Neuronal stem cell (in vitro differentiated cells): ENCODE results near the gene TMEM256.

Experiments
- DNase-seq: peaks from one replicate; pipeline ENCODE4 v3.0.0-alpha.2; 2013; ENCODE audit warnings: low spot score
- H2AFZ ChIP-seq: one replicate; pipeline ENCODE4 v1.6.1; 2013; ENCODE audit warnings: mild to moderate bottlenecking, low read length, inconsistent platforms
- H2AK5ac ChIP-seq: 2 replicates; pipeline ENCODE4 v1.6.1; 2013; ENCODE audit warnings: low read depth, mild to moderate bottlenecking, inconsistent platforms, low read length, moderate library complexity, mixed read lengths
- H2BK120ac ChIP-seq: 2 replicates; pipeline ENCODE4 v1.6.1; 2013; ENCODE audit warnings: low read depth, mild to moderate bottlenecking, inconsistent platforms, low read length, moderate library complexity, mixed read lengths
- H2BK12ac ChIP-seq: one replicate; pipeline ENCODE4 v1.6.1; 2013; ENCODE audit warnings: low read length, inconsistent platforms
- H2BK15ac ChIP-seq: 2 replicates; pipeline ENCODE4 v1.6.1; 2013; ENCODE audit warnings: mild to moderate bottlenecking, low read length, inconsistent platforms, mixed read lengths
- H2BK5ac ChIP-seq: one replicate; pipeline ENCODE4 v1.6.1; 2013; ENCODE audit warnings: inconsistent platforms, mild to moderate bottlenecking, low read length, moderate library complexity
- H3K14ac ChIP-seq: one replicate; pipeline ENCODE4 v1.6.1; 2013; ENCODE audit warnings: low read length, inconsistent platforms
- H3K18ac ChIP-seq: 2 replicates; pipeline ENCODE4 v1.6.1; 2013; ENCODE audit warnings: low read length, inconsistent platforms
- H3K23ac ChIP-seq: 2 replicates; pipeline ENCODE4 v1.6.1; 2013; ENCODE audit warnings: low read depth, mild to moderate bottlenecking, mixed read lengths, low read length, inconsistent platforms; ENCODE audit not compliant: poor library complexity
- H3K27ac ChIP-seq: replicated peaks from 3 replicates; pipeline ENCODE4 v1.5.1; 2013; ENCODE audit warnings: low read length, inconsistent platforms
- H3K27me3 ChIP-seq, 3 experiments: 2 replicates each; pipeline ENCODE4 v1.6.1; 2013; ENCODE audit warnings: low read length in 3 of 3, mild to moderate bottlenecking in 2 of 3, inconsistent platforms in 1 of 3, low read depth in 1 of 3, mixed read lengths in 1 of 3, moderate library complexity in 1 of 3; ENCODE audit not compliant: control insufficient read depth in 3 of 3, insufficient read depth in 3 of 3
- H3K36me3 ChIP-seq, 2 donors: replicated peaks in 1 of 2; 2 replicates each; pipeline ENCODE4 v1.6.1; 2013; ENCODE audit warnings: low read length in 2 of 2; ENCODE audit not compliant: control insufficient read depth in 2 of 2, insufficient read depth in 2 of 2
- H3K4ac ChIP-seq: 2 replicates; pipeline ENCODE4 v1.6.1; 2013; ENCODE audit warnings: inconsistent platforms, mild to moderate bottlenecking, low read length, moderate library complexity
- H3K4me1 ChIP-seq, 2 donors: 1 replicate in 1 of 2; 2 replicates in 1 of 2; pipeline ENCODE4 v1.6.1; 2013; ENCODE audit warnings: low read length in 2 of 2, low read depth in 1 of 2; ENCODE audit not compliant: control insufficient read depth in 2 of 2, insufficient read depth in 1 of 2
- H3K4me2 ChIP-seq: one replicate; pipeline ENCODE4 v1.6.1; 2013; ENCODE audit warnings: mild to moderate bottlenecking, low read length, inconsistent platforms; ENCODE audit not compliant: insufficient read depth, poor library complexity, severe bottlenecking
- H3K4me3 ChIP-seq, 2 donors: 2 replicates each; pipeline ENCODE4 v1.5.1; 2013; ENCODE audit warnings: low read length in 2 of 2, mild to moderate bottlenecking in 2 of 2, inconsistent platforms in 1 of 2, moderate library complexity in 1 of 2
- H3K79me1 ChIP-seq: one replicate; pipeline ENCODE4 v1.6.1; 2013; ENCODE audit warnings: low read depth, mild to moderate bottlenecking, inconsistent platforms, low read length, moderate library complexity
- H3K9ac ChIP-seq: one replicate; pipeline ENCODE4 v1.6.1; 2013; ENCODE audit warnings: mild to moderate bottlenecking, low read depth, low read length, inconsistent platforms; ENCODE audit not compliant: poor library complexity
- H3K9me3 ChIP-seq, 2 donors: replicated peaks in 1 of 2; 2 replicates each; pipeline versions ENCODE3 to v1.6.1; 2013; ENCODE audit warnings: low read length in 2 of 2, mild to moderate bottlenecking in 2 of 2, inconsistent platforms in 1 of 2, low read depth in 1 of 2, mixed read lengths in 1 of 2, moderate library complexity in 1 of 2; ENCODE audit not compliant: control insufficient read depth in 2 of 2, insufficient read depth in 1 of 2
- H4K8ac ChIP-seq: one replicate; pipeline ENCODE4 v1.6.1; 2013; ENCODE audit warnings: low read depth, mild to moderate bottlenecking, inconsistent platforms, low read length, moderate library complexity
- H4K91ac ChIP-seq: one replicate; pipeline ENCODE4 v1.6.1; 2013; ENCODE audit warnings: low read length, low read depth, mild to moderate bottlenecking, inconsistent platforms; ENCODE audit not compliant: poor library complexity
- WGBS, 2 donors: extraction: QIAGEN DNeasy Blood & Tissue Kit; methylation state at CpG; one replicate each; pipeline ENCODE4 v1.1.7; 2013; ENCODE audit warnings: missing lambda C conversion rate in 2 of 2, mixed read lengths in 1 of 2; ENCODE audit not compliant: insufficient read length in 2 of 2, insufficient replicate concordance in 1 of 2; ENCODE audit errors: extremely low coverage in 2 of 2; 5-methylcytosine and 5-hydroxymethylcytosine counted together

Gene TMEM256

GRCh38 chr17:7408863-7409262 is 5.0 kb upstream of the TMEM256 start:
- H2BK15ac ChIP-seq = no peak overlapping the region
- H3K4me2 ChIP-seq = no peak overlapping the region
- WGBS, 2 donors = no CpG with 5 or more reads among the region's 6 CpGs
- DNase-seq = no peak
- peak overlapping the region; percentile 80 for H3K23ac ChIP-seq
- H3K14ac ChIP-seq = no peak overlapping the region
- H4K91ac ChIP-seq = no peak overlapping the region
- H3K9ac ChIP-seq = no peak overlapping the region
- H2BK120ac ChIP-seq = no peak overlapping the region
- H4K8ac ChIP-seq = no peak overlapping the region
- peak overlapping the region in 1 of 2 donors; percentile 41 for H3K4me3 ChIP-seq
- H3K79me1 ChIP-seq = peaks cover 17% of the 10 kb centered on the region
- no peak overlapping the region for H2AK5ac ChIP-seq
- H3K36me3 ChIP-seq = peaks cover 31 to 63% of the 10 kb centered on the region in 2 donors
- no peak overlapping the region for H3K18ac ChIP-seq
- no peak overlapping the region for H3K4ac ChIP-seq
- no peak overlapping the region for H2BK12ac ChIP-seq
- H3K27ac ChIP-seq = no peak overlapping the region
- no peak overlapping the region for H2BK5ac ChIP-seq
- H3K4me1 ChIP-seq = peaks cover 12 to 24% of the 10 kb centered on the region in 2 donors
- H3K9me3 ChIP-seq = peaks cover 0 to 2% of the 10 kb centered on the region in 2 donors
- no peak overlapping the region for H2AFZ ChIP-seq
- H3K27me3 ChIP-seq = no peaks in the 10 kb centered on the region

- Histone ChIP-seq H3K9ac (no peak overlapping the region), H3K79me1 (peaks cover 17% of the 10 kb centered on the region), H4K91ac (no peak overlapping the region), H2BK15ac (no peak overlapping the region), H3K4me3 (no peak overlapping the region), H2AK5ac (no peak overlapping the region), H3K4me2 (no peak overlapping the region), H3K4me1 (peaks cover 12 to 22% of the 10 kb centered on the region in 2 donors), H3K9me3 (peaks cover 0 to 2% of the 10 kb centered on the region in 2 donors), H3K4ac (no peak overlapping the region), H3K14ac (no peak overlapping the region), H3K18ac (no peak overlapping the region), H2BK12ac (no peak overlapping the region), H4K8ac (peak overlapping the region; percentile 4), H3K36me3 (peaks cover 31 to 57% of the 10 kb centered on the region in 2 donors), H3K27ac (no peak overlapping the region), H3K27me3 (no peaks in the 10 kb centered on the region), H2AFZ (no peak overlapping the region), H3K23ac (peak overlapping the region; percentile 80), H2BK5ac (no peak overlapping the region), H2BK120ac (no peak overlapping the region)
- no CpG with 5 or more reads among the region's 58 CpGs for WGBS, 2 donors
- DNase-seq = no peak
Observed at GRCh38 chr17:7408252-7408727, 4.4 kb upstream of the TMEM256 start.

GRCh38 chr17:7407485-7408251 is 3.8 kb upstream of the TMEM256 start, which contains the start of gene NLGN2:
Gene NLGN2, plus strand, starts transcription at chr17:7407845. Its CDS starts 411 bp downstream, at chr17:7408256.
- H3K14ac ChIP-seq = no peak within 1 kb of the TSS
- peaks cover 18% of the 10 kb centered on the region for H3K79me1 ChIP-seq
- no peak within 1 kb of the TSS for H2BK5ac ChIP-seq
- peak within 1 kb of the TSS; percentile 92 for H3K4me2 ChIP-seq
- no peaks in the 10 kb centered on the region for H3K27me3 ChIP-seq
- no peak within 1 kb of the TSS for H3K4ac ChIP-seq
- H2BK12ac ChIP-seq = no peak within 1 kb of the TSS
- H3K23ac ChIP-seq = peak within 1 kb of the TSS; percentile 80
- no peak within 1 kb of the TSS for H2BK15ac ChIP-seq
- no peak within 1 kb of the TSS for H2BK120ac ChIP-seq
- H3K9me3 ChIP-seq = peaks cover 0 to 2% of the 10 kb centered on the region in 2 donors
- DNase-seq = no peak
- no peak within 1 kb of the TSS for H3K27ac ChIP-seq
- no peak within 1 kb of the TSS for H2AFZ ChIP-seq
- peaks cover 31 to 51% of the 10 kb centered on the region in 2 donors for H3K36me3 ChIP-seq
- H3K4me1 ChIP-seq = peaks cover 13 to 22% of the 10 kb centered on the region in 2 donors
- H3K9ac ChIP-seq = no peak within 1 kb of the TSS
- peak within 1 kb of the TSS in 1 of 2 donors; percentile 30 for H3K4me3 ChIP-seq
- WGBS, 2 donors = no CpG with 5 or more reads among the region's 12 CpGs
- H2AK5ac ChIP-seq = peak within 1 kb of the TSS; percentile 71
- no peak within 1 kb of the TSS for H4K91ac ChIP-seq
- H4K8ac ChIP-seq = peak within 1 kb of the TSS; percentile 4
- H3K18ac ChIP-seq = no peak within 1 kb of the TSS

DNA sequence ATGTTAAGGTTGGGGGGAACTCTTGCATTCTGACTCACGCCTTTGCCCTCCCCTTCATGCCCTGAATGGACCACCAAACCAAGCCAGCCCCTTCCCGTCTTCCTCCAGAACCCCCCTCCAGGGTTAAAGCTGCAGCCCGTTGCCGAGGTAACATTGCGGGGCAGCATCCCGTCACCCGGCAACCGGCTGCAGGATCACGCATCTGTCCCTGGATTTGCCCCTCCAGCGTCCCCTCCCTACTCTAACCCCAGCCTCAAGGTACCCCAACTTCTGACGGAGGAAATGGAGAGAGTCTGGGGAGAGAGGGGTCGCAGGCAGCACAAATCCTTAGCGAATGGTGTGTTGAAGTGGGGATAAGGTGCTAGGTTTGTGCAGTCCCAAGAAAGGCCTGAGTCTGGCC is 3.2 kb upstream of the TMEM256 start:
- WGBS, 2 donors = no CpG with 5 or more reads among the region's 13 CpGs

More for the DNA sequence above, 3.2 kb upstream of the TMEM256 start:
- H3K4ac ChIP-seq = no peak overlapping the region
- H3K23ac ChIP-seq = no peak overlapping the region
- no peak overlapping the region for H2AFZ ChIP-seq
- H3K4me3 ChIP-seq = peak overlapping the region in 1 of 2 donors; percentile 30
- H3K36me3 ChIP-seq = peaks cover 31 to 45% of the 10 kb centered on the region in 2 donors
- H3K9ac ChIP-seq = no peak overlapping the region
- H3K18ac ChIP-seq = no peak overlapping the region
- H3K9me3 ChIP-seq = peaks cover 0 to 2% of the 10 kb centered on the region in 2 donors
- no peaks in the 10 kb centered on the region for H3K27me3 ChIP-seq
- no peak overlapping the region for H2AK5ac ChIP-seq
- no peak overlapping the region for H4K91ac ChIP-seq
- H2BK5ac ChIP-seq = no peak overlapping the region
- peak overlapping the region; percentile 33 for H3K4me2 ChIP-seq
- no peak overlapping the region for H3K27ac ChIP-seq
- no peak overlapping the region for H2BK12ac ChIP-seq
- H3K4me1 ChIP-seq = peaks cover 14 to 23% of the 10 kb centered on the region in 2 donors
- no peak overlapping the region for H2BK15ac ChIP-seq
- no peak overlapping the region for H4K8ac ChIP-seq
- no peak overlapping the region for H2BK120ac ChIP-seq
- no peak for DNase-seq
- no peak overlapping the region for H3K14ac ChIP-seq
- peaks cover 18% of the 10 kb centered on the region for H3K79me1 ChIP-seq
